PC-9 (cell line): ENCODE data around the gene TAOK1.

ENCODE experiments used
- CTCF ChIP-seq: fragments of 200-600 bp; sonication (generic); conservative IDR thresholded peaks from 2 replicates; pipeline ENCODE4 v1.6.1; 2017; ENCODE audit warnings: mixed run types, antibody characterized with exemption, mild to moderate bottlenecking, moderate library complexity
- EZH2 ChIP-seq: fragments of 200-600 bp; sonication (generic); IDR thresholded peaks from 2 replicates; pipeline ENCODE4 v1.8.0; 2017; ENCODE audit warnings: antibody characterized with exemption, low read depth

GRCh38 chr17:29586676-29587469, 196.7 kb downstream of the TAOK1 start:
- TF ChIP-seq CTCF: no peak
- TF ChIP-seq EZH2: no peak
